GM18517 (cell line): ENCODE results near the gene TRAPPC2.
"Not testable (repeated sequence)": the region's sequence is repeated elsewhere in the genome, so short reads cannot be mapped to it uniquely, and the experiment has no call there.

Experiments
- ATAC-seq: cut with Tn5 transposase; IDR thresholded peaks from one replicate; pipeline ENCODE4 v1.9.1; 2021; ENCODE audit warnings: mild to moderate bottlenecking, moderate library complexity; ENCODE audit not compliant: unreplicated experiment

Gene TRAPPC2

DNA sequence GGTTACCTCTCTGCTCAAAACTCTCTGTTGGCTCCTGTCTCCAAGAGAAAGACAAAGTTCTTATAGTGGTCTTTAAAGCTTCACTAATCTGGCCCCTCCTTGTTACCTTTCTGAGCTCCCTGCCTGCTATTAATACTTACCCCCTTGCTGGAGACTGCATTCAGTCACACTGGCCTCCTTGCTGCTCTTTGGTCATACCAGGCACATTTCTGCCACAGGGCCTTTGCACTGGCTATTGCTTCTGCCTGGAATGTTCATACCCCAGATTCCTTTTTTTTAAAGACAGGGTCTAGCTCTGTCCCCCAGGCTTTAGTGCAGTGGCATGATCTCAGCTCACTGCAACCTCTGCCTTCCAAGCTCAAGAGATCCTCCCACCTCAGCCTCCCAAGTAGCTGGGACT is 61.4 kb downstream of the TRAPPC2 start:
- no peak for ATAC-seq

DNA sequence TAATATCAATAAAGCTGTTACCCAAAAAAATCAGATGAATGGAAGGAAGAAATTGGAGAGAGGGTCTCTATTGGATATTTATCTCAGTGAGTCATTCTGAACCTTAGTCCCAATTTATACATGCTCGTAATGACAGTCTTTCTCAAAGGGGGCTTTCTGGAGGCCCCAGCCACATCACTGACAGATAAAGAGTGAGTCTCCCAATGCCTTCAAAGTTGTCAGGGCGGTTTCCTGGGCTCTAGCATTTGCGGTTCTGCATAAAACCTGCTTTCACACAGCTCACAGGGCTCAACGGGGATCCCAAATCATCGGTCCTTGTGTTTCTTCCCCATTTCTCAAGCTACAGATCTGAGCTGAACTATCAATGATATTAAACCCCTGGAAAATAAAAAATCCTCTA is 64.2 kb downstream of the TRAPPC2 start:
- no peak for ATAC-seq

DNA sequence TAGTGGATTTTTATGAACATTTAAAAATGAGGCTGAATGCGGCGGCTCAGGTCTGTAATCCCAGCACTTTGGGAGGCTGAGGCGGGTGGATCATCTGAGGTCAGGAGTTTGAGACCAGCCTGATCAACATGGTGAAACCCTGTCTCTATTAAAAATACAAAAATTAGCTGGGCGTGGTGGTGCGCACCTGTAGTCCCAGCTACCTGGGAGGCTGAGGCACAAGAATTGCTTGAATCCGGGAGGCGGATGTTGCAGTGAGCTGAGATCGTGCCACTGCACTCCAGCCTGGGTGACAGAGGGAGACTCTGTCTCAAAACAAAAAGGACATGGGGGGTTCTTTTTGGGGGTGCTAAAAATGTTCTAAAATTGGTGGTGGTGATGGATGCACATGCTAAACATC is 64.7 kb downstream of the TRAPPC2 start:
- not testable (repeated sequence) for ATAC-seq

DNA sequence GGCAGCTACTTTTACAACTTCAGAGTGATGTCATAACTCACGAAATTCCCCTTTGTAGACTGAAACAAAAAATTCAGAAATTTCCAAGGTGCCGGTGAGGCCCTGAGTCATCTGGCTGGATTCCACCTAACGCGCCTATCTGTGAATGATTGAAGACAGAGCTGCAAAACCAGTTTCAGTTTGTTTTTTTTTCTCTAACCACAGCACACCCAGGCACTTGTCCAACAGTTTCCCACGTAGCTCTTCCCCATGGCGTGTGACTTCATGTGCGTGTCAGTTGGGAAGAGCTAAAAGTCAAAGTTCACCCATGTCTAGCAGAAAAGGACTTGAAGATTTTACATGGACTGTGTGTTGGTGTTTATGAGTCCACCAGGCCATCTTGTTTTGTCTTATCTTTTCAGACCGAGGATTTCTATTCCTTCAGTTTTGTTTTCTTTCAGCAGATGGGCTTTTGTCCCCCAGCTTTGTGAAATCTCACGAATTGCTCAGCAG is 65.1 kb downstream of the TRAPPC2 start:
- ATAC-seq = peak; percentile 86

- no peak for ATAC-seq
Measured at GRCh38 chrX:13667919-13668318, 66.5 kb downstream of the TRAPPC2 start.

DNA sequence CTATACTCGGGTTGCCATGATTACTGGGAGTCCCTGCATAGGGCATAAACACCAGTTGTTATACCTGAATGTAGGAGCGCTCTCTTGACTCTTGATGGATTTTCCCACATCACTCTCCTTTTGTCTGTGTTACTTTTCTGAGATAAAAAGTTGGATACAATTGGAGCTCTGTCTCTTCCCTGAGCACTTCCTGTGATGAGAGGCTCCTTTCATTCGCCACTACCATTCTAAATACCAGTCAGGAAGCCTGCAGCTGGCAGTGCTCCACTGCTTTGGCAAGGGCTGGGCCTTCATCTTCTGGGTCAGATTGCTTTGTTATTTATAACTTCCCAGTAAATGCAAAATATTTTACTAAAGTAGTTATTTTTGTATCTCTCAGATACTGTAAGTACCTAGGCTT is 67.6 kb downstream of the TRAPPC2 start:
- ATAC-seq = no peak

GRCh38 chrX:13664020-13664419 is 70.4 kb downstream of the TRAPPC2 start:
- ATAC-seq = no peak

DNA sequence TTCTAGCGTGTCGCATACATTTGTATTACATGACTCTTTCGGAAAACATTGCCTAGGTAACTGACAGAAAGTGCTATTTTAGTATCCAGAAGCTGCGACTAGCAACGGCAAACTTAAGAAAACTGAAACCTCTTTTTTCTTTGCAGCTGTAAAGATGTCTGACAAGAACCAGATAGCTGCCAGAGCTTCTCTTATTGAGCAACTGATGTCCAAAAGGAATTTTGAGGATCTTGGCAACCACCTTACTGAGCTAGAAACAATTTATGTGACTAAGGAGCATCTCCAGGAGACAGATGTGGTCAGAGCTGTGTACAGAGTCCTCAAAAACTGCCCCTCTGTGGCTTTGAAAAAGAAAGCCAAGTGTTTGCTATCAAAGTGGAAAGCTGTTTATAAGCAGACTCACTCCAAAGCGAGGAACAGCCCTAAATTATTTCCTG is 72.0 kb downstream of the TRAPPC2 start:
- no peak for ATAC-seq
